ENCODE measurements around the gene C1RL.

- no peak for TF ChIP-seq POLR2A (IDR thresholded peaks at IDR 0.05; ENCODE audit: low read depth)
- TF ChIP-seq CTCF (IDR thresholded peaks at IDR 0.05), result no peak
- TF ChIP-seq POLR2AphosphoS5 (IDR thresholded peaks at IDR 0.05), result peak; percentile 34 to 61
Measured at GRCh38 chr12:7090222-7090998, 18.6 kb downstream of the C1RL start.

All from esophagus muscularis mucosa (tissue), 3 donors.